Dermis blood vessel endothelial cell (primary cell): Measurements from ENCODE around the gene LRCH4. TPM values are rescaled to one million over a fixed set of nuclear protein-coding genes. Genes with fewer than 3 reads are reported as not detected.

Experiments
- DNase-seq: peaks from one replicate; pipeline ENCODE4 v3.0.0; 2010
- total RNA-seq: library from RNA; depleted of rRNA; stranded (reverse); fragments of >200 nt; gene quantifications from 2 replicates; pipeline ENCODE4 v1.2.3, GENCODE V29; 2014

Gene LRCH4
- 12.1 and 20.3 TPM in 2 replicates for total RNA-seq

- DNase-seq = peak; percentile 41
These were observed at the start of gene LRCH4 for GRCh38 chr7:100585511-100586265. Gene LRCH4, minus strand, starts transcription at chr7:100586129. Its CDS starts 29 bp downstream, at chr7:100586100.

- peak; percentile 28 for DNase-seq
These were observed 47.2 kb upstream of the LRCH4 start for GRCh38 chr7:100632951-100633717.

GRCh38 chr7:100630066-100630465 lies 44.1 kb upstream of the LRCH4 start:
- DNase-seq = no peak

GRCh38 chr7:100629117-100629716 lies 43.3 kb upstream of the LRCH4 start:
- peak; percentile 48 for DNase-seq

- no peak for DNase-seq
These were observed 41.3 kb upstream of the LRCH4 start for GRCh38 chr7:100627238-100627549.

- DNase-seq = peak; percentile 82
These were observed 40.8 kb upstream of the LRCH4 start for GRCh38 chr7:100626530-100627237.

- DNase-seq = no peak
These were observed 40.1 kb upstream of the LRCH4 start for GRCh38 chr7:100626055-100626454.

- DNase-seq = no peak
These were observed 38.3 kb upstream of the LRCH4 start for GRCh38 chr7:100623951-100624824.

GRCh38 chr7:100621554-100621953 lies 35.6 kb upstream of the LRCH4 start:
- DNase-seq = no peak

- DNase-seq = no peak
These were observed 34.9 kb upstream of the LRCH4 start for GRCh38 chr7:100620804-100621203.

GRCh38 chr7:100620239-100620638 lies 34.3 kb upstream of the LRCH4 start:
- DNase-seq = no peak

GRCh38 chr7:100614308-100614861 lies 28.5 kb upstream of the LRCH4 start:
- DNase-seq = no peak

GRCh38 chr7:100613412-100614175 lies 27.7 kb upstream of the LRCH4 start:
- DNase-seq = no peak

- peak; percentile 36 for DNase-seq
These were observed 26.9 kb upstream of the LRCH4 start for GRCh38 chr7:100612730-100613390.

GRCh38 chr7:100611983-100612729 lies 26.2 kb upstream of the LRCH4 start, which contains the start of gene MOSPD3:
Gene MOSPD3, plus strand, starts transcription at chr7:100612540. Its CDS starts 252 bp downstream, at chr7:100612792.
- DNase-seq = peak; percentile 100

- no peak for DNase-seq
These were observed 24.0 kb upstream of the LRCH4 start for GRCh38 chr7:100609958-100610357.

- DNase-seq = no peak
These were observed 21.2 kb upstream of the LRCH4 start for GRCh38 chr7:100607111-100607510.

GRCh38 chr7:100606313-100606712 lies 20.4 kb upstream of the LRCH4 start:
- DNase-seq = no peak
